Measurements from ENCODE around the gene MAD1L1.

- TF ChIP-seq CTCF (IDR thresholded peaks at IDR 0.05; ENCODE audit: borderline replicate concordance, extremely low read depth, low read length, poor library complexity, severe bottlenecking) = no peak
- TF ChIP-seq EZH2 (IDR thresholded peaks at IDR 0.05; ENCODE audit: borderline replicate concordance, low read depth, low read length, severe bottlenecking) = no peak
Measured at GRCh38 chr7:2245883-2246675, 13.3 kb upstream of the MAD1L1 start.

Data from DND-41 (cell line).